Ishikawa (cell line): ENCODE data around the gene UNC119.

Experiments used
- CEBPB ChIP-seq: IDR thresholded peaks from 2 replicates; pipeline ENCODE4 v1.6.1; 2012
- CREB1 ChIP-seq: IDR thresholded peaks from 2 replicates; pipeline ENCODE4 v1.6.1; 2012; ENCODE audit warnings: low read depth
- EGR1 ChIP-seq: IDR thresholded peaks from 2 replicates; pipeline ENCODE4 v1.6.1; 2012
- EP300 ChIP-seq: IDR thresholded peaks from 2 replicates; pipeline ENCODE4 v1.6.1; 2012; ENCODE audit warnings: borderline replicate concordance
- FOXM1 ChIP-seq: IDR thresholded peaks from 2 replicates; pipeline ENCODE4 v1.6.1; 2012; ENCODE audit warnings: low read depth, borderline replicate concordance
- NFIC ChIP-seq: IDR thresholded peaks from 2 replicates; pipeline ENCODE4 v1.6.1; 2012
- RAD21 ChIP-seq: IDR thresholded peaks from 2 replicates; pipeline ENCODE4 v1.6.1; 2012; ENCODE audit warnings: low read depth
- TAF1 ChIP-seq: IDR thresholded peaks from 2 replicates; pipeline ENCODE4 v1.6.1; 2012; ENCODE audit warnings: low read depth, mild to moderate bottlenecking
- TCF12 ChIP-seq: IDR thresholded peaks from 2 replicates; pipeline ENCODE4 v1.6.1; 2012; ENCODE audit warnings: low read depth
- TEAD4 ChIP-seq: IDR thresholded peaks from 2 replicates; pipeline ENCODE4 v1.6.1; 2012
- YY1 ChIP-seq: IDR thresholded peaks from 2 replicates; pipeline ENCODE4 v1.6.1; 2012; ENCODE audit warnings: low read depth
- ZBTB7A ChIP-seq: IDR thresholded peaks from 2 replicates; pipeline ENCODE4 v1.6.1; 2012; ENCODE audit warnings: low read depth
- TF ChIP-seq, protein P1 (sequence below): IDR thresholded peaks from 2 replicates; pipeline ENCODE4 v1.6.1; 2012
- TF ChIP-seq, protein P2 (sequence below): IDR thresholded peaks from 2 replicates; pipeline ENCODE4 v1.6.1; 2012
- TF ChIP-seq, protein P3 (sequence below): IDR thresholded peaks from 2 replicates; pipeline ENCODE4 v1.6.1; 2012; ENCODE audit warnings: low read depth, mild to moderate bottlenecking

Gene UNC119

DNA sequence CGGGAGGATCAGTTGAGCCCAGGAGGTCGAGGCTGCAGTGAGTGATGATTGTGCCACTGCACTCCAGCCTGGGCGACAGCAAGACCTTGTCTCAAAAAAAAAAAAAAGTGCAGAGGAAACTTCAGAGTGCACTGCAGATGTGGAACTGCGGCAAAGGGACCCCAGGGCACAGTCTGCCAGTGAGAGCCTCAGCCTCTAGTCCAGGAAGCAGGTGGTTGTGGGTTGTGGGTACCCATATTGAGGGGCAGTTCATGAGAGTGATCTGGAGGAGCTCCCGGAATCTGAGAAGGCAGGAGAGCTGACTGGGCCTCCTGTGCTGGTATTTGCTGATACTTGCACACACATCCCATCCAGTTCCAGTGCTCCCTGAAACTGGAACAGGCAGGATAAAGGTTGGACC, 33.2 kb downstream of the UNC119 start:
- TF ChIP-seq EGR1 (no peak), EP300 (no peak), ZBTB7A (no peak), FOXM1 (no peak), YY1 (no peak), RAD21 (no peak), CREB1 (no peak), TCF12 (no peak), TEAD4 (no peak), TAF1 (no peak), CEBPB (no peak)
- TF ChIP-seq, protein P1, sequence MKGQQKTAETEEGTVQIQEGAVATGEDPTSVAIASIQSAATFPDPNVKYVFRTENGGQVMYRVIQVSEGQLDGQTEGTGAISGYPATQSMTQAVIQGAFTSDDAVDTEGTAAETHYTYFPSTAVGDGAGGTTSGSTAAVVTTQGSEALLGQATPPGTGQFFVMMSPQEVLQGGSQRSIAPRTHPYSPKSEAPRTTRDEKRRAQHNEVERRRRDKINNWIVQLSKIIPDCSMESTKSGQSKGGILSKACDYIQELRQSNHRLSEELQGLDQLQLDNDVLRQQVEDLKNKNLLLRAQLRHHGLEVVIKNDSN, result no peak
- TF ChIP-seq, protein P2, sequence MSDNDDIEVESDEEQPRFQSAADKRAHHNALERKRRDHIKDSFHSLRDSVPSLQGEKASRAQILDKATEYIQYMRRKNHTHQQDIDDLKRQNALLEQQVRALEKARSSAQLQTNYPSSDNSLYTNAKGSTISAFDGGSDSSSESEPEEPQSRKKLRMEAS, result no peak
- TF ChIP-seq, protein P3, sequence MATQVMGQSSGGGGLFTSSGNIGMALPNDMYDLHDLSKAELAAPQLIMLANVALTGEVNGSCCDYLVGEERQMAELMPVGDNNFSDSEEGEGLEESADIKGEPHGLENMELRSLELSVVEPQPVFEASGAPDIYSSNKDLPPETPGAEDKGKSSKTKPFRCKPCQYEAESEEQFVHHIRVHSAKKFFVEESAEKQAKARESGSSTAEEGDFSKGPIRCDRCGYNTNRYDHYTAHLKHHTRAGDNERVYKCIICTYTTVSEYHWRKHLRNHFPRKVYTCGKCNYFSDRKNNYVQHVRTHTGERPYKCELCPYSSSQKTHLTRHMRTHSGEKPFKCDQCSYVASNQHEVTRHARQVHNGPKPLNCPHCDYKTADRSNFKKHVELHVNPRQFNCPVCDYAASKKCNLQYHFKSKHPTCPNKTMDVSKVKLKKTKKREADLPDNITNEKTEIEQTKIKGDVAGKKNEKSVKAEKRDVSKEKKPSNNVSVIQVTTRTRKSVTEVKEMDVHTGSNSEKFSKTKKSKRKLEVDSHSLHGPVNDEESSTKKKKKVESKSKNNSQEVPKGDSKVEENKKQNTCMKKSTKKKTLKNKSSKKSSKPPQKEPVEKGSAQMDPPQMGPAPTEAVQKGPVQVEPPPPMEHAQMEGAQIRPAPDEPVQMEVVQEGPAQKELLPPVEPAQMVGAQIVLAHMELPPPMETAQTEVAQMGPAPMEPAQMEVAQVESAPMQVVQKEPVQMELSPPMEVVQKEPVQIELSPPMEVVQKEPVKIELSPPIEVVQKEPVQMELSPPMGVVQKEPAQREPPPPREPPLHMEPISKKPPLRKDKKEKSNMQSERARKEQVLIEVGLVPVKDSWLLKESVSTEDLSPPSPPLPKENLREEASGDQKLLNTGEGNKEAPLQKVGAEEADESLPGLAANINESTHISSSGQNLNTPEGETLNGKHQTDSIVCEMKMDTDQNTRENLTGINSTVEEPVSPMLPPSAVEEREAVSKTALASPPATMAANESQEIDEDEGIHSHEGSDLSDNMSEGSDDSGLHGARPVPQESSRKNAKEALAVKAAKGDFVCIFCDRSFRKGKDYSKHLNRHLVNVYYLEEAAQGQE, result no peak

DNA sequence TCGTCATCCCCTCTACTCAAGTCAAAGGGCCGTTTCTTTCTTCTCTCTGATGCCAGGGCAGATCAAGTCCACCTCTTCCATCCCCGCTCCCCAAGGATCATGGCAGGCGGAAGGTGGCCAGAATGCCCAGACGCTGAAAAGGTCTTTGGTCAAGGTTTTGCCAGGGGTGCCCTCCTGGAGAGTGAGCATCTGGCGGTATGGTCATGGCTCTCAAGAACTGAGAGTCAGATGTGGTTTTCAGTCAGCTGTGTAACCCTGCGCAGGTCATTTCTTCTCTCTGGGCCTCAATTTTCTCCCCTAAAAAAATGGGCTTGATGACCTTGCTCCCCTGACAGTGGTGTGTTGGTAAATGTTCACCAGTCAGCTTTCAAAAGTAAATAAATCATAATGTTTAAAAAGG, 33.8 kb downstream of the UNC119 start:
- TF ChIP-seq, protein P3, result no peak
- no peak for TF ChIP-seq EGR1

DNA sequence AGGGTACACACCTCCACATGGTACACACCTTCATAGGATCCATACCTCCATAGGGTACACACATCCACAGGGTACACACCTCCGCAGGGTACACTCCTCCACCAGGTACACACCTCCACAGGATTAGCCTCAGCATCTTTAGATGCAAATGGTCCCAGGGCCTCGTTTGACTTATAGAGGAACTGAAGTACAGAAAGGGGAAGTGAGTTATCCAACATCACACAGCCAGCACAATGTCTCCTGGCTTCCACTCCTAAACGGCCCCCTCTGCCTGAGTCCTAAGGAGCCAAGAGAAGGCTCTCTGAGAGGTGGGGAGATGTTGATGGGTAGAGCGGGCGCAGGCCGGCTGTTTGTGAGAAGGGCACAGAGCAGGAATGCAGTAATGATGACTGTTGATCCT, 34.3 kb downstream of the UNC119 start:
- TF ChIP-seq, protein P3, result no peak
- TF ChIP-seq TAF1, result no peak
- no peak for TF ChIP-seq CREB1
- TF ChIP-seq, protein P2, result no peak
- TF ChIP-seq, protein P1, result no peak
- TF ChIP-seq NFIC, result no peak
- no peak for TF ChIP-seq EP300
- TF ChIP-seq RAD21, result no peak
- no peak for TF ChIP-seq EGR1
- no peak for TF ChIP-seq CEBPB

DNA sequence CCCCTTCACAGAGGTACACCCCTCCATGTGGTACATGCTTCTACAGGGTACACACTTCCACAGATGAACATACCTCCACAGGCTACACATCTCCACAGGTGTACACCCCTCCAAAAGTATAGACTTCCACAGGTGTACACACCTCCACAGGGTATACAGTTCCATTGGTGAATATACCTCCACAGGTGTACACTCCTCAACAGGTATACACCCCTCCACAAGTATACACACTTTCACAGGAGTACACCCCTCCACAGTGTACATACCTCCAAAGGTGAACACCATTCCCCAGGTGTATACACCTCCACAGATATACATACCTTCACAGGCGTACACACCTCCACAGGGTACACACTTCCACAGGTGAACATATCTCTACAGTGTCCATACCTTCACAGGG, 36.9 kb downstream of the UNC119 start:
- TF ChIP-seq ZBTB7A (no peak), YY1 (no peak), NFIC (no peak), EGR1 (no peak), FOXM1 (no peak), RAD21 (no peak), TAF1 (no peak), TCF12 (no peak), EP300 (no peak), TEAD4 (no peak), CREB1 (no peak), CEBPB (no peak)
- TF ChIP-seq, protein P3, result no peak
- TF ChIP-seq, protein P1, result no peak
- TF ChIP-seq, protein P2, result no peak
